KOPT-K1 (cell line): ENCODE measurements around the gene RSPO1.

ENCODE experiments used
- H3K27ac ChIP-seq: fragments of 200-600 bp; sonication (generic); 2 replicates; pipeline ENCODE4 v1.5.1; 2016; ENCODE audit warnings: antibody characterized with exemption, mild to moderate bottlenecking, low read depth, low read length; ENCODE audit not compliant: poor library complexity, severe bottlenecking
- H3K36me3 ChIP-seq: fragments of 200-600 bp; sonication (generic); 2 replicates; pipeline ENCODE4 v1.5.1; 2017; ENCODE audit warnings: antibody characterized with exemption, mild to moderate bottlenecking, low read length, moderate library complexity; ENCODE audit not compliant: insufficient read depth
- H3K9me3 ChIP-seq: fragments of 200-600 bp; sonication (generic); 2 replicates; pipeline ENCODE4 v1.5.1; 2017; ENCODE audit warnings: antibody characterized with exemption, low read length, mild to moderate bottlenecking; ENCODE audit not compliant: insufficient read depth, poor library complexity, severe bottlenecking

Gene RSPO1

GRCh38 chr1:37614105-37614504 lies 20.6 kb downstream of the RSPO1 start:
- Histone ChIP-seq H3K27ac (no peak overlapping the region), H3K36me3 (no peaks in the 10 kb centered on the region), H3K9me3 (no peaks in the 10 kb centered on the region)

GRCh38 chr1:37612186-37612585 lies 22.5 kb downstream of the RSPO1 start:
- Histone ChIP-seq H3K36me3 (no peaks in the 10 kb centered on the region), H3K27ac (no peak overlapping the region), H3K9me3 (no peaks in the 10 kb centered on the region)

- no peak overlapping the region for H3K27ac ChIP-seq
- no peaks in the 10 kb centered on the region for H3K9me3 ChIP-seq
- no peaks in the 10 kb centered on the region for H3K36me3 ChIP-seq
Observed at GRCh38 chr1:37609994-37610393, 24.7 kb downstream of the RSPO1 start.

GRCh38 chr1:37609002-37609401 lies 25.7 kb downstream of the RSPO1 start:
- Histone ChIP-seq H3K36me3 (no peaks in the 10 kb centered on the region), H3K27ac (no peak overlapping the region), H3K9me3 (no peaks in the 10 kb centered on the region)

- Histone ChIP-seq H3K9me3 (no peaks in the 10 kb centered on the region), H3K27ac (no peak overlapping the region), H3K36me3 (no peaks in the 10 kb centered on the region)
Observed at GRCh38 chr1:37606481-37607263, 28.0 kb downstream of the RSPO1 start.

DNA sequence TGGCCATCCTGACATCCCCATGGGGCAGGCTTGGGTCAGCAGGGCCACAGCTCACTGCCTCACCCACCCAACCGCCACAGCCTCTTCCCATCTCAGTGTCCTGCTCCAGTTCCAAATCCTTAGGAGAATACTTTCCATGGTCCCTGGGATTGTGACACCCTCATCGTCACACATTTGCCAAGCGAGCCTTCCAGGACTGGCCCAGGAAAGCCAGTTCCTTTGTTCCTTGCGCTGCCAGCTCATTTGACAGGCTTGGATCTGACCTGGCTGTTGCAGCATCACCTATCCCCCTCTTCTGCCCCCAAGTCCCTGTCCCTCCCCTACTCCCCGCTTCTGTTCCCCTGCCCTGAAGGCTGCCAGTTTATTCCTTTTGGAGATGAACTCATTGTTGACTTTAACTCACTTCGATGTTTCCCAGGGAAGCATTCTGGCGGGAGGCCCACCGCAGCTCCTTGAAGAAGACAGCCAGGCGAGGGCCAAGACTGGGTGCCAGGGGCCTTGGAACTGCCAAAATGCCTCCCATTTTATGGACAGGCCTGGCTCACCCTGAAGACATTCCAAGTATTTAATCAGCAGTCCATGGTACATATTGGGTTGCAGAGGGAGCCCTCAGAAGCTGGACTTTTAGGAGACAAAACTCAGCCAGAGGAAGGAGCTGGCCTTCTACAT lies 28.8 kb downstream of the RSPO1 start:
- Histone ChIP-seq H3K36me3 (no peaks in the 10 kb centered on the region), H3K9me3 (no peaks in the 10 kb centered on the region), H3K27ac (no peak overlapping the region)

DNA sequence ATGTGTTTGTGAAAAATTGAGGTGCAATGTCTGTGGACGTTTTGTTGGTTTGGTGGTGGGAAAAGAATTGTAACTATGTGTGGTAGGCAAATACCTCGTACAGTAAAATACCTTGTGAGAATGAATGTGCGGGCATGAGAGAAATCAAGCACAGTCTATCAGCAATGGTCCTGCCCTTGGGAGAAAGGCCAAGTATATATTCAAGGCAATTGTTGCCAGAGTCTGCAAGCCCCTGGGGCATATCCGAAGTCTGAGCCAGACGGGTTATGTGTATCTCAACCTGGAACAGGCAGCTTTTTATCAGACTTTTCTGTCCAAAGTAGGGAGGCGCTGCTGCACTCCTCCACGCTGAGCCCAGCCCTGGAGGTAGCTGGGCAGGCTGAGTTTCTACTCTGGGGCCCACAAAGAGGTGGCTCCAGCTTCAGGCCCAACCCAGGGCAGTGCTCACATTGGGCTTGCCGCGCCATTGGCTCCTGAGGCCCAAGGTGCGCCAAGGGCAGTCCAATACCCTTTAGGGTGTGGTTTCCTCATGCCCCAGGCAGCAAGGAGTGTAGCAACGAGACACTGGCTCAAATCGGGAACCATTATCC lies 29.5 kb downstream of the RSPO1 start:
- H3K36me3 ChIP-seq = no peaks in the 10 kb centered on the region
- no peaks in the 10 kb centered on the region for H3K9me3 ChIP-seq
- no peak overlapping the region for H3K27ac ChIP-seq

GRCh38 chr1:37602750-37603694 lies 31.7 kb downstream of the RSPO1 start:
- Histone ChIP-seq H3K27ac (no peak overlapping the region), H3K9me3 (no peaks in the 10 kb centered on the region), H3K36me3 (no peaks in the 10 kb centered on the region)

GRCh38 chr1:37601441-37601840 lies 33.3 kb downstream of the RSPO1 start:
- Histone ChIP-seq H3K27ac (no peak overlapping the region), H3K36me3 (no peaks in the 10 kb centered on the region), H3K9me3 (no peaks in the 10 kb centered on the region)

DNA sequence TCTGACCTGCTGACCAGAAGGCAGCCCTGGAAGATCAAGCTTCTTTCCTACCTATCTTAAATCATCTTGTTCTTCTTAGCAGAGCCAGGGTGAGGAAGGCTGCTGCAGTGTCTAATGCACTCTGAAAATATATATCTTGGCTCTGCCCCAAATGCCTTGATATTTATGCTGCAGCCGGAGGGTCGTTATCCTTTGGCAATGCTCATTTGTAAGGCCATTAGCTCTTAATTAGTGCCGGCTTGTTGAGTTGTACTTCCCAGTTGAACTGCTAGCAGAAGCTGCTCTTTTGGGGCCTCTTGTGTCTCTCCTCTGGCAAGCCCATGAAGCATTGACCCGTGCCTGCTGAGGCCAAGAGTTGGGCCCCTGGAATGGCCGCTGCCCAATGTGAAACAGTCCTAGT lies 34.8 kb downstream of the RSPO1 start:
- Histone ChIP-seq H3K9me3 (no peaks in the 10 kb centered on the region), H3K36me3 (no peaks in the 10 kb centered on the region), H3K27ac (no peak overlapping the region)

DNA sequence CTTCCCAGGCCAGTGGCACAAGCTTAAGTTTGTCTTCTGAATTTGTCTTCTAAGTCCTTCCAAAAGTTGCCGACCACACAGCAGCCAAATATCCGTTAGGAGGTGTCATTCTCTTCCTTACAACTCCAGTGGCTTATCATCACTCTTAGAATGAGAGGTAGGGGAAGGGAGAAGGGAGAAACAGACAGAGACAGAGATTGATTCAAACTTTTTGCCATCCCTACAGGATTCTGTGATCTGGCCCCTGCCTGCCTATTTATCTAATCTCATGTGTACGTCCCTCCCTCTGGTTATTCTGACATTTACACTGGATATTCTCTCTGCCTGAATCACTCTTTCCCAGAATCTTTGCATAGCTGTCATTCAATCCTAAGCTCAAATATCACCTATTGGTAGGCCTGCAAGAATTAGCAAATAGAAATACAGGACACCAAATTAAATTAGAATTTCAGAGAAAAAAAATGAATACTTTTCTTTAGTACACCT lies 38.5 kb downstream of the RSPO1 start:
- H3K27ac ChIP-seq = no peak overlapping the region
- H3K36me3 ChIP-seq = peaks cover 24% of the 10 kb centered on the region
- no peaks in the 10 kb centered on the region for H3K9me3 ChIP-seq

GRCh38 chr1:37595440-37596181 lies 39.1 kb downstream of the RSPO1 start, which contains the start of gene GNL2:
Gene GNL2, minus strand, starts transcription at chr1:37595937. Its CDS starts 115 bp downstream, at chr1:37595822.
- no peaks in the 10 kb centered on the region for H3K9me3 ChIP-seq
- H3K36me3 ChIP-seq = peaks cover 30% of the 10 kb centered on the region
- peak within 1 kb of the TSS; percentile 71 for H3K27ac ChIP-seq

DNA sequence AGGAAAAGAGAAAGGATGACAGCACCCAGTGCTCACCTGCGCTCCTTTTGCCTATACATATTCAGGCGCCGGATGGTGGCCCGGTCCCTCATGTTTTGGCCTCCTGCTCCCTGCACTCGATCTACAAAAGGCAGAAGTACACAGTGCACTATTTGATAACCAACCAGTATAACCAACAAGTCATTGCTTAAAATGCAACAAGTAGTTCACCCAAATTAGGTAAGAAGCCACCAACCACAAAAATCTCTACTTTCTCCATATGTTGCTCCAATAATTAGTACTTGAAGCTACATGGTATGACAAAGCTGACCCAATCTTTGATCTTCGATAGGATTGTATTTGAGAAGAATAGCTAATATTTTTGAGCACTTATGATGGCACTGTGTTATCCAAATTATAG lies 41.0 kb downstream of the RSPO1 start:
- no peaks in the 10 kb centered on the region for H3K9me3 ChIP-seq
- no peak overlapping the region for H3K27ac ChIP-seq
- H3K36me3 ChIP-seq = peaks cover 48% of the 10 kb centered on the region

GRCh38 chr1:37588939-37589338 lies 45.8 kb downstream of the RSPO1 start:
- Histone ChIP-seq H3K27ac (no peak overlapping the region), H3K36me3 (peaks cover 96% of the 10 kb centered on the region), H3K9me3 (no peaks in the 10 kb centered on the region)
